DND-41 (cell line): Measurements from ENCODE around the gene FADS6.

Experiments used
- EZH2 ChIP-seq: IDR thresholded peaks from 3 replicates; pipeline ENCODE4 v1.6.1; 2012; ENCODE audit warnings: borderline replicate concordance, low read depth, mild to moderate bottlenecking, moderate library complexity, low read length, inconsistent platforms; ENCODE audit not compliant: severe bottlenecking
- TF ChIP-seq, protein P1 (sequence below): IDR thresholded peaks from 2 replicates; pipeline ENCODE4 v1.5.1; 2012; ENCODE audit warnings: borderline replicate concordance, low read length, moderate library complexity, mild to moderate bottlenecking; ENCODE audit not compliant: poor library complexity, severe bottlenecking; ENCODE audit errors: extremely low read depth

DNA sequence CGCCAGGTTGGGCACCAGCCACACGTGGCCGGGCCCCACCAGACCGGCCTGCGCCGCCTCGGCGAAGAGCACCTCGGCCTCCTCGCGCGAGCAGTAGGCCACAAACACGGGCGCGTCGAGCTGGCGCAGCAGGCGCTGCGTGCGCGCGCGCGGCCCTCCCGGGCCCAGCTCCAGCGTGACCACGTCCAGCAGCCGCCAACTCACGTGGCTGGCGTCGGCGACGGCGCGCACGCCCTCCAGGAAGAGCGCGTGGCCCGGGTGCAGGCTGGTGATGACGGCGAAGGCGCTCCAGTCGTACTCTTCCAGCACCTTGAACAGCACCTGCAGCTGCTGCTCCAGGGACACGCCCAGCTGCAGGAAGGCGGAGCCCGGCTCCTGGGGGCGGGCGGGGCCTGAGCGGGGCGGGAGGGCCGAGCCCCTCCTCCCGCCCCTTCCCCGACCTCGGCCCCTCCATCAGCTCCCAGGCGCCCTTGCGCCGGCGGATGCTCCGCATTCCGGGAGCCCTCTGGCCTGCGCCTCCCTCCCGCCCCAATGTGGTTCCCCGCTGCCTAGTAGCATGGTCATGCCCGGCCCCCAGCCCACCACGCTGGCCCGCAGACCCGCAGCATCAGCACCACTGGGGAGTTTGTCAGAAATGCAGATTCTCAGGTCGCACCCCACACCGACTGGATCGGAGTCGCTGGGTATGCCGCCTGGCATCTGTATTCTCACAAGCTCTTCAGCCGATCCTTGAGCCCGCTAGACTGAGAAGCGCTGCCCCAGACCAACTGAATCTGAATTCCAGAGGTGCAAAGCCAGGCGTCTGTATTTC lies 41.0 kb downstream of the FADS6 start:
- TF ChIP-seq, protein P1, sequence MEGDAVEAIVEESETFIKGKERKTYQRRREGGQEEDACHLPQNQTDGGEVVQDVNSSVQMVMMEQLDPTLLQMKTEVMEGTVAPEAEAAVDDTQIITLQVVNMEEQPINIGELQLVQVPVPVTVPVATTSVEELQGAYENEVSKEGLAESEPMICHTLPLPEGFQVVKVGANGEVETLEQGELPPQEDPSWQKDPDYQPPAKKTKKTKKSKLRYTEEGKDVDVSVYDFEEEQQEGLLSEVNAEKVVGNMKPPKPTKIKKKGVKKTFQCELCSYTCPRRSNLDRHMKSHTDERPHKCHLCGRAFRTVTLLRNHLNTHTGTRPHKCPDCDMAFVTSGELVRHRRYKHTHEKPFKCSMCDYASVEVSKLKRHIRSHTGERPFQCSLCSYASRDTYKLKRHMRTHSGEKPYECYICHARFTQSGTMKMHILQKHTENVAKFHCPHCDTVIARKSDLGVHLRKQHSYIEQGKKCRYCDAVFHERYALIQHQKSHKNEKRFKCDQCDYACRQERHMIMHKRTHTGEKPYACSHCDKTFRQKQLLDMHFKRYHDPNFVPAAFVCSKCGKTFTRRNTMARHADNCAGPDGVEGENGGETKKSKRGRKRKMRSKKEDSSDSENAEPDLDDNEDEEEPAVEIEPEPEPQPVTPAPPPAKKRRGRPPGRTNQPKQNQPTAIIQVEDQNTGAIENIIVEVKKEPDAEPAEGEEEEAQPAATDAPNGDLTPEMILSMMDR, result no peak
- TF ChIP-seq EZH2, result no peak
